Keratinocyte (primary cell): Measurements from ENCODE around the gene MTCL1. TPM values are rescaled to one million over a fixed set of nuclear protein-coding genes. Genes with fewer than 3 reads are reported as not detected.

ENCODE experiments used
- DNase-seq: peaks from one replicate; pipeline ENCODE4 v3.0.0-alpha.2; 2011; ENCODE audit warnings: low read depth, missing footprints, low spot score
- FAIRE-seq: peaks from 2 replicates; lab custom pipeline; 2011; peaks lifted over from hg19 to GRCh38; lab: Jason Lieb, UNC
- H2AFZ ChIP-seq: 2 replicates; pipeline ENCODE4 v1.6.0; 2012; ENCODE audit warnings: low read length, control low read depth, inconsistent platforms; ENCODE audit not compliant: control insufficient read depth
- H3K27ac ChIP-seq: 2 replicates; pipeline ENCODE4 v1.5.1; 2011; ENCODE audit warnings: low read length; ENCODE audit not compliant: control insufficient read depth, insufficient read depth
- H3K27me3 ChIP-seq: 3 replicates; pipeline ENCODE4 v1.6.0; 2011; ENCODE audit warnings: low read length; ENCODE audit not compliant: control insufficient read depth, insufficient read depth; ENCODE audit errors: extremely low read depth
- H3K36me3 ChIP-seq, 2 experiments: 2 replicates in 1 of 2; 3 replicates in 1 of 2; pipeline ENCODE4 v1.5.1; 2011; ENCODE audit warnings: low read length in 2 of 2, mild to moderate bottlenecking in 1 of 2; ENCODE audit not compliant: control insufficient read depth in 2 of 2, insufficient read depth in 2 of 2; ENCODE audit errors: extremely low read depth in 1 of 2
- H3K4me1 ChIP-seq: 3 replicates; pipeline ENCODE4 v1.5.1; 2011; ENCODE audit warnings: low read length; ENCODE audit not compliant: control insufficient read depth, insufficient read depth; ENCODE audit errors: extremely low read depth
- H3K4me2 ChIP-seq: 3 replicates; pipeline ENCODE4 v1.6.0; 2011; ENCODE audit warnings: low read depth, low read length; ENCODE audit not compliant: control insufficient read depth, insufficient read depth; ENCODE audit errors: extremely low read depth
- H3K4me3 ChIP-seq, 3 experiments: fragments of 200-600 bp in 1 of 3; sonication (generic) in 1 of 3; 2 replicates in 2 of 3; 3 replicates in 1 of 3; pipeline ENCODE4 v1.5.1; 2011 to 2016; ENCODE audit warnings: low read length in 3 of 3, mild to moderate bottlenecking in 3 of 3, control low read depth in 2 of 3, inconsistent platforms in 1 of 3, low read depth in 1 of 3, mixed read lengths in 1 of 3, mixed run types in 1 of 3, moderate library complexity in 1 of 3; ENCODE audit not compliant: control insufficient read depth in 2 of 3, insufficient read depth in 2 of 3; ENCODE audit errors: extremely low read depth in 1 of 3
- H3K79me2 ChIP-seq: 2 replicates; pipeline ENCODE4 v1.6.0; 2012; ENCODE audit warnings: low read length; ENCODE audit not compliant: control insufficient read depth, insufficient read depth
- H3K9ac ChIP-seq: 3 replicates; pipeline ENCODE4 v1.6.0; 2011; ENCODE audit warnings: low read length; ENCODE audit not compliant: control insufficient read depth, insufficient read depth; ENCODE audit errors: extremely low read depth
- H3K9me1 ChIP-seq: 3 replicates; pipeline ENCODE4 v1.6.0; 2011; ENCODE audit warnings: low read length; ENCODE audit not compliant: control insufficient read depth, insufficient read depth; ENCODE audit errors: extremely low read depth
- H3K9me3 ChIP-seq: 2 replicates; pipeline ENCODE4 v1.5.1; 2012; ENCODE audit warnings: low read depth, low read length; ENCODE audit not compliant: control insufficient read depth
- H4K20me1 ChIP-seq: 3 replicates; pipeline ENCODE4 v1.6.0; 2011; ENCODE audit warnings: low read length; ENCODE audit not compliant: control insufficient read depth, insufficient read depth; ENCODE audit errors: extremely low read depth
- CTCF ChIP-seq, 3 experiments: IDR thresholded peaks in 1 of 3; conservative IDR thresholded peaks in 1 of 3; optimal IDR thresholded peaks in 1 of 3; 2 replicates in 2 of 3; 3 replicates in 1 of 3; pipeline versions ENCODE3 to v1.5.1; 2011; ENCODE audit warnings: low read length in 3 of 3, mild to moderate bottlenecking in 3 of 3, moderate library complexity in 2 of 3, control low read depth in 1 of 3, inconsistent platforms in 1 of 3; ENCODE audit not compliant: insufficient read depth in 2 of 3; ENCODE audit errors: extremely low read depth in 1 of 3
- EZH2 ChIP-seq: IDR thresholded peaks from one replicate; pipeline ENCODE4 v1.6.1; 2012; ENCODE audit warnings: inconsistent platforms, mild to moderate bottlenecking, low read length, moderate library complexity
- dilution Hi-C: fragments of 300-500 bp; cut with MboI; formaldehyde crosslinking; loops from one replicate; pipeline ENCODE4 v1.7.0; 2020; ENCODE audit warnings: low sequenced_read_pairs; ENCODE audit not compliant: extremely low pct_ligation_motif_present
- polyA plus RNA-seq, 5 experiments: library from polyadenylated mRNA; depleted of rRNA in 3 of 5; stranded (reverse) in 3 of 5; stranded (forward) in 1 of 5; unstranded in 1 of 5; fragments of >200 nt; gene quantifications; 1 replicate in 1 of 5; 2 replicates in 3 of 5; 3 replicates in 1 of 5; pipeline versions ENCODE4 v1.2.1 to v1.2.3, GENCODE V29; 2011 to 2012; ENCODE audit warnings: missing spikeins in 2 of 5, low read depth in 1 of 5, low replicate concordance in 1 of 5

The MTCL1 gene
- polyA plus RNA-seq, 1 donor (not counting 4 experiments of a cell fraction or from before 2014, with no cell fraction given), result 15.4 TPM

GRCh38 chr18:8870528-8870927 is 165.2 kb downstream of the MTCL1 start:
- H3K9me3 ChIP-seq, result no peaks in the 10 kb centered on the region
- H3K27me3 ChIP-seq, result no peaks in the 10 kb centered on the region
- H3K27ac ChIP-seq, result peak overlapping the region; percentile 47
- DNase-seq, result peak; percentile 88
- H2AFZ ChIP-seq, result no peak overlapping the region
- no peak overlapping the region for H3K9ac ChIP-seq
- no peaks in the 10 kb centered on the region for H4K20me1 ChIP-seq
- peak; percentile 98 for FAIRE-seq
- dilution Hi-C loops, result no loop called here
- no peaks in the 10 kb centered on the region for H3K79me2 ChIP-seq
- H3K36me3 ChIP-seq, result no peaks in the 10 kb centered on the region
- no peaks in the 10 kb centered on the region for H3K9me1 ChIP-seq
- H3K4me2 ChIP-seq, result peak overlapping the region; percentile 49
- peaks cover 27% of the 10 kb centered on the region for H3K4me1 ChIP-seq
- no peak for TF ChIP-seq EZH2
- no peak for TF ChIP-seq CTCF (optimal IDR thresholded peaks at IDR 0.05 in 1 of 3, IDR thresholded peaks at IDR 0.05 in 1 of 3, conservative IDR thresholded peaks at IDR 0.05 in 1 of 3; ENCODE audit: extremely low read depth in 1 of 3, insufficient read depth in 2 of 3, low read length in 3 of 3)
- H3K4me3 ChIP-seq, result no peak overlapping the region

GRCh38 chr18:8871489-8871888 is 166.1 kb downstream of the MTCL1 start:
- Histone ChIP-seq H3K9me3 (no peaks in the 10 kb centered on the region), H3K36me3 (no peaks in the 10 kb centered on the region), H3K27me3 (no peaks in the 10 kb centered on the region), H3K9ac (no peak overlapping the region), H3K9me1 (no peaks in the 10 kb centered on the region), H2AFZ (no peak overlapping the region), H3K4me2 (peak overlapping the region; percentile 49), H3K4me3 (no peak overlapping the region), H3K27ac (peak overlapping the region; percentile 47), H4K20me1 (no peaks in the 10 kb centered on the region), H3K79me2 (no peaks in the 10 kb centered on the region), H3K4me1 (peaks cover 24% of the 10 kb centered on the region)
- DNase-seq (peak; percentile 82), FAIRE-seq (peak; percentile 92)
- dilution Hi-C loops, result no loop called here
- TF ChIP-seq CTCF (optimal IDR thresholded peaks at IDR 0.05 in 1 of 3, IDR thresholded peaks at IDR 0.05 in 1 of 3, conservative IDR thresholded peaks at IDR 0.05 in 1 of 3; ENCODE audit: extremely low read depth in 1 of 3, insufficient read depth in 2 of 3, low read length in 3 of 3) (no peak), EZH2 (no peak)
